ENCODE data around the gene CHRNE.
"Not testable (repeated sequence)": the region's sequence is repeated elsewhere in the genome, so short reads cannot be mapped to it uniquely, and the experiment has no call there.

The CHRNE gene

DNA sequence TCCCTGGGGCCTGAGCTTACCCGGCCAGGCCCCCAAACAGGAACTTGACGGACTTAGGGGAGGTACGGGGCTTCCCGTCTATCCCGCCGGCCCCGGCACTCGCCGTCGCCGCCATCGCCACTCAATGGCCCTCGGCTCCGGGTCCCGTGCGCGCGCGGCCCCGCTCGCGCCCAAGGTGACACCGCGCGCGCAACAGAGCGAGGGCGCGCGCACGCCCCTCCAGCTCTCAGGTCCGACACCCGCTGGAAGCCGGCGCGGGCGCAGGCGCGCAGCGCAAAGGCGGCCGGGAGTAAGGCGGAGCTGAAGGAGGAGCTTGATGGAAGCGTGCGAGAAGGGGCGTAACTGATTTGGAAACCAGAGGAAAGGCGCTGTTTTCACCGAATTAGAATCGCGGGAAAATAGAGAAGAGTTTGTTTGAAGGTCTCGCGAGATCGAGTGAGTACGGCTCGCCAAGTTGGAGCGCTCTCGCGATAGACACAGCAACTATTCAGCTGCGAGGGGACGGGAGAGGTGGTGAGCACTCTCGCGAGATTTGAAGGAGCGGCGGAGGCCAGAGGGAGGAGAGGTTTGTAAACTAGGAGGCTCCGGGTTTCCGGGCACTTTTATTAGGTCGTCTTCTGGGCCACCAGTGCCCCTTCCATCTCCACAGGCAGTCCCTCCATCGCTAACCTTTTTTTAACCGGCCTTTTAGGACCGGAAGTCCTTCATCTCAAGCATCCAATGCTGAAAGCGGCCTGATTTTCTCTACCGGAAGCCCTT lies 37.1 kb upstream of the CHRNE start, which contains the start of the genes RNF167 and SLC25A11:
TSS of gene RNF167 (plus strand) at position 473 of the 759 bp plus-strand sequence. CDS start 642 bp downstream, outside the sequence.
TSS of gene SLC25A11 (minus strand) at position 251 of the 759 bp plus-strand sequence. CDS start at position 115, 136 bp downstream.
- DNase-seq (ENCODE audit: low spot score) = peak; percentile 99

DNA sequence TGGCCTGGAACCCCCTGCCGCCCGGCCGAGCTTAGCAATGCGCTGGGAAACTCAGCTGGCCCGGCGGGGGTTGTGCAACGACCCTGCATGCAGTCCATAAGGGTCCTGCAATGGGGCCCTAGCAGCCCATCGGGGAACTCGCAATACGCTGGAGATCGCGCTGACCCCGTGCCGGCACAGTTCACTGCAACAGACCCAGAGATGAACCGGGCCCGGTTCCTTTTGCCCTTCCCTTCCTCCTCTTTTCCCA lies 36.6 kb upstream of the CHRNE start:
- no peak for DNase-seq (ENCODE audit: low spot score)

DNA sequence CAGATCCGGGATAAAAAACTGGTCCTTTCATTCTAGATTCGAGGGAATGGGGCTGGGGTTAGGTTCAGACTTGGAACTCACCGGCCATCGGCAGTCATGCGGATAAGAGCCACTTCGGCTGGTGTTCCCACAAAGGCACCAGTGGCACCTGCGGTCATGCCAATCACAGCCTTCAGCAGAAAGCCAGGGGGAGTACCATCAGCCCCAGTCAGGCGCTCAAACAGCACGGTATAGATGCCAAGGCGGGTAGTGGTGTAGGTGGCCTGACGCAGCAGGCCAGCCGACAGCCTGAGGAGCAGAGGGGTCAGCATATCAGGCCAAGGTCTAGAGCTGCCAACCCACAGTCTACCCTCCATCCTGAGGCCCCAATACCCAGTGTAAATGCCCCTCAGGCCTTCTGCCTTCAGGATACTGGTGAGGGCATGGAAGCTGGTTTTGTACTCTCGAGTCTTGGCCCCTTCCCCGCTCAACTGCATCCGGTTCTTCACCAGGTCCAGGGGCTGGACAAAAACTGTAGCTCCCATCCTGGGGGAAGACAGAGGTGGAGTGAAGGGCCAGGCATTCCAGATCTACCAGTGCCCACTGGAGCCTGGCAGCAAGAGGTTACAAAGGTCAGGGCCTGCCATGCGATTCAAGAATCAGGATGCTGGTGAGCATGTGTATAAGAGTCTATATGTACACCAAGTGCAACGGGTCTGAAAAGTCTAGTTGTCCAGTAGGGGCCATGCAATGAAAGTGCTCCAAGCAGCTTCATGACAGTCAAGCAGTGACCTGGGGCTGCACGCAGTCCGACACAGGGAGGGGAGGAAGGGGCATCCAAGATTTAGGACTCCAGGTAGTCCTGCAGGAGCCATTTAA lies 36.0 kb upstream of the CHRNE start:
- DNase-seq (ENCODE audit: low spot score) = peak; percentile 21

DNA sequence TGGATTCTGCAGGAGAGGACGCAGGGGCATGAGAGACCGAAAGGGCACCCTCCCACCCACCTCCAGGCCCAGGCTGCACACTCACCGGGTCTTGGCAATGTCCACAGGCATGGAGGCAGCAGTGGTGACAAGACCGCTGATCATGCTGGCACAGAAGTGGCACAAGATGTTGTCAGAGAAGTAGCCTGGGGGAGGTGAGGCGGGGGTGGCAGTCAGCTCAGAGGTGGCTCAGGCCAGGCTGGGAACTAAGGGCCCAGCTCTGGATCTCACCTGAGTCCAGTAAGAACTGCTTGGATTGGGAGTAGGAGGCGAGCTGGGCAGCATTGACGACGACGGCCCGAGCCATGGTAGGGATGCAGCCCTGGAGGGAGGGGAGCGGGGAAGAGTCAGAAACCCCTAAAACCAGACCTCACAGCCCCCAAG lies 35.2 kb upstream of the CHRNE start:
- no peak for DNase-seq (ENCODE audit: low spot score)

DNA sequence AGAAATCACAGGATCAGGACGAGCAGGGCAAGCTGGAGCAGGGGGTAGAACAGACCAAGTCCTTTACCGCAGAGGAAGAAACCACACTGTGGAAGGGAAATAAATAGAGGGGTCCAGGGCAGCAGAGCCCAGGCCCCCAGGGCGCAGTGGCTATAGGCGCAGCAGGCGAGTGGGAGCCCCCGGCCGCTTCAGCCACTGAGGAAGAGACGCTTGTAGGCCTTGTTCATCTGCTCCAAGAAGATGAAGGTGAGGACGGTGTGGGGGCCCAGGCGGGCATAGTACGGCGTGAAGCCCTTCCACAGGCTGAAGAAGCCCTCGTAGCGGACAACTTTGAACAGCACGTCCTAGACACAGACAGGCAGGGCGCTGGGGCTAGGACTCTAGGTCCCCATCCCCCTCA lies 34.7 kb upstream of the CHRNE start:
- DNase-seq (ENCODE audit: low spot score) = no peak

DNA sequence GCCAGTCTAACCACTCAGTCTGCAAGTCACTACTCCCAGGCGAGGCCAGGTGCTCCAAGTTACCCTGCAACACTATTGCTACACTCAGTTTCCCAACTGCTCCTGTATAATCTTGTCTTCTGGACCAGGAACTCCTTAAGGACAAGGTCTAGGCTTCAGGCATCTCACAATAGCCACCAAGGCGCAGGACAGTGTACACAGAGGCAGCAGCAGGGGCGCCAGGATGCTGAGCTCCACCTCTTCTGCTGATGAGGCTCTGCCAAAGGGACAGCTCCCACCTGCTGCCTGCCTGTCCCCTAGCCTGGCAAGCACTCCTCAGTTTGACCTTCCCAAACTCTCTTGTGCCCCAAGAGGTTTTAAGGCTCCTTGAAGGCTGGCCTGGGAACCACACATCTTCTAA lies 33.5 kb upstream of the CHRNE start:
- no peak for DNase-seq (ENCODE audit: low spot score)

DNA sequence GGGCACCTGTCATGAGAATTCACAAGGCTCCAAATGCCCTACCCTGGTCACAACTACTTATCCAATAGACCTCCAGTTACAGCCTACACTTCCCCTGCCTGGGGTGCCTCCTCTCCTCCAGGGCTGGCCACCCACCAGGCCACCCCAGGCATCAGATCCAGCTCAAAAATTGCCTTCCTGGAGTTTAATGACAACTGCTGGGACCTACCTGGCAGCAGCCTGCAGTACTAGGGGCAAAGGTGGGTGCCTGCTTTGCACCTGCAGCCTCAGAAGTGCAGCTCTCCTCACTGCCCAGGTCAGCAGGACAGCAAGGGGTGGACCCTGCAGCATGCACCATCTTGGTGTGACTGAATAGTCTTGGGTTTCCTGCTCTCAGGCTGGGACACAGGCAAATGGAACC lies 32.8 kb upstream of the CHRNE start:
- no peak for DNase-seq (ENCODE audit: low spot score)

DNA sequence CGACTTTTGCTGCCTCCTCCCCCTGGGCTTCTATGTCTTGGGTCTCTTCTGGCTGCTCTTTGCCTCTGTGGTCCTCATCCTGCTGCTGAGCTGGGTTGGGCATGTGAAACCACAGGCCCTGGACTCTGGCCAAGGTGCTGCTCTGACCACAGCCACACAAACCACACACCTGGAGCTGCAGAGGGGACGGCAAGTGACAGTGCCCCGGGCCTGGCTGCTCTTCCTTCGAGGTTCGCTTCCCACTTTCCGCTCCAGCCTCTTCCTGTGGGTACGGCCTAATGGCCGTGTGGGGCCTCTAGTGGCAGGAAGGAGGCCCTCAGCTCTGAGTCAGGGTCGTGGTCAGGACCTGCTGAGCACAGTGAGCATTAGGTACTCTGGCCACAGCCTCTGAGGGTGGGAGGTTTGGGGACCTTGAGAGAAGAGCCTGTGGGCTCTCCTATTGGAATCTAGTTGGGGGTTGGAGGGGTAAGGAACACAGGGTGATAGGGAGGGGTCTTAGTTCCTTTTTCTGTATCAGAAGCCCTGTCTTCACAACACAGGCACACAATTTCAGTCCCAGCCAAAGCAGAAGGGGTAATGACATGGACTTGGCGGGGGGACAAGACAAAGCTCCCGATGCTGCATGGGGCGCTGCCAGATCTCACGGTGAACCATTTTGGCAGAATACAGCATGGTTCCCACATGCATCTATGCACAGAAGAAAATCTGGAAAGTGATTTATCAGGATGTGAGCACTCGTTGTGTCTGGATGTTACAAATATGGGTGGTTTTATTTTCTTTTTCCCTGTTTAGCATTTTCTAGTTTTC lies 31.5 kb upstream of the CHRNE start:
- DNase-seq (ENCODE audit: low spot score) = no peak

DNA sequence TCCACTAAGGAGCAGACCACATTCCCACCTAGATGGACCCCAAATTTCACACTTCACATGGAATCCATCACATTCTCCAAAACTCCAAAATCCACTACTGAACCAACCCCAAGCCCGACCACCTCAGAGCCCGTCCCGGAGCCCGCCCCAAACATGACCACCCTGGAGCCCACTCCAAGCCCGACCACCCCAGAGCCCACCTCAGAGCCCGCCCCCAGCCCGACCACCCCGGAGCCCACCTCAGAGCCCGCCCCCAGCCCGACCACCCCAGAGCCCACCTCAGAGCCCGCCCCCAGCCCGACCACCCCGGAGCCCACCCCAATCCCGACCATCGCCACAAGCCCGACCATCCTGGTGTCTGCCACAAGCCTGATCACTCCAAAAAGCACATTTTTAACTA lies 30.7 kb upstream of the CHRNE start:
- no peak for DNase-seq (ENCODE audit: low spot score)

DNA sequence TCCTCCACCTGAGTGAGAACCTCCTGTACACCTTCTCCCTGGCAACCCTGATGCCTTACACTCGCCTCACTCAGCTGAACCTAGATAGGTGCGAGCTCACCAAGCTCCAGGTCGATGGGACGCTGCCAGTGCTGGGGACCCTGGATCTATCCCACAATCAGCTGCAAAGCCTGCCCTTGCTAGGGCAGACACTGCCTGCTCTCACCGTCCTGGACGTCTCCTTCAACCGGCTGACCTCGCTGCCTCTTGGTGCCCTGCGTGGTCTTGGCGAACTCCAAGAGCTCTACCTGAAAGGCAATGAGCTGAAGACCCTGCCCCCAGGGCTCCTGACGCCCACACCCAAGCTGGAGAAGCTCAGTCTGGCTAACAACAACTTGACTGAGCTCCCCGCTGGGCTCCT lies 29.9 kb upstream of the CHRNE start:
- no peak for DNase-seq (ENCODE audit: low spot score)

DNA sequence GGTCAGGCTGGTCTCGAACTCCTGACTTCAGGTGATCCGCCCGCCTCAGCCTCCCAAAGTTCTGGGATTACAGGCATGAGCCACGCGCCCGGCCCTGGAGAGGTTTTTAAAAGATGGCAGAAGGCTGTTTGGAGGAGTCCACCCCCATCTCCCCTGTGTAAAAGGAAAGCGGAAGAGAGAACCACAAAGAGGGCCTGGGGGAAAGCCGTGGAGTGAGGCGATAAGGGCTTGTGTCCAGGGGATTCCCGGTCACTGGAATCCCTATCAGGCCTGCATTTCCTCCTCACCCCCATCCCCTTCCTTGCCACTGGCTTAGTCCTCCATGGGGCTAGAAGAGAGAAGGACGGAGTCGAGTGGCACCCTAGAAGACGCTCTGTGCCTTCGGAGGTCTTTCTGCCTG lies 29.1 kb upstream of the CHRNE start, which contains the start of gene GP1BA:
TSS of gene GP1BA (plus strand) at position 315 of the 400 bp plus-strand sequence. CDS start 328 bp downstream, outside the sequence.
- DNase-seq (ENCODE audit: low spot score) = no peak

DNA sequence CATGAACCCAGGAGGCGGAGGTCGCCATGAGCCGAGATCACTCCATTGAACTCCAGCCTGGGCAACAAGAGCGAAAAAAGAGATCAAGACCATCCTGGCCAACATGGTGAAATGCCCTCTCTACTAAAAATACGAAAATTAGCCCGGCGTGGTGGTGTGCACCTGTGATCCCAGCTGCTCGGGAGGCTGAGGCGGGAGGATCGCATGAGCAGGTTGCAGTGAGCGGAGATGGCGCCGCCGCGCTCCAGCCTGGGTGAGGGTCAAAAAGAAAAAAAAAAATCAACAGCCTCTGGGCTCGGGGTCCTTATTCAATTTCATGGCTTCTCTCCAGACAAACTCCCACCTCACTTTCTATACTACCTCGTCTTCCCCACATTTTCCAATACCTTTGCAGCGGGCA lies 26.0 kb upstream of the CHRNE start:
- no peak for DNase-seq (ENCODE audit: low spot score)

DNA sequence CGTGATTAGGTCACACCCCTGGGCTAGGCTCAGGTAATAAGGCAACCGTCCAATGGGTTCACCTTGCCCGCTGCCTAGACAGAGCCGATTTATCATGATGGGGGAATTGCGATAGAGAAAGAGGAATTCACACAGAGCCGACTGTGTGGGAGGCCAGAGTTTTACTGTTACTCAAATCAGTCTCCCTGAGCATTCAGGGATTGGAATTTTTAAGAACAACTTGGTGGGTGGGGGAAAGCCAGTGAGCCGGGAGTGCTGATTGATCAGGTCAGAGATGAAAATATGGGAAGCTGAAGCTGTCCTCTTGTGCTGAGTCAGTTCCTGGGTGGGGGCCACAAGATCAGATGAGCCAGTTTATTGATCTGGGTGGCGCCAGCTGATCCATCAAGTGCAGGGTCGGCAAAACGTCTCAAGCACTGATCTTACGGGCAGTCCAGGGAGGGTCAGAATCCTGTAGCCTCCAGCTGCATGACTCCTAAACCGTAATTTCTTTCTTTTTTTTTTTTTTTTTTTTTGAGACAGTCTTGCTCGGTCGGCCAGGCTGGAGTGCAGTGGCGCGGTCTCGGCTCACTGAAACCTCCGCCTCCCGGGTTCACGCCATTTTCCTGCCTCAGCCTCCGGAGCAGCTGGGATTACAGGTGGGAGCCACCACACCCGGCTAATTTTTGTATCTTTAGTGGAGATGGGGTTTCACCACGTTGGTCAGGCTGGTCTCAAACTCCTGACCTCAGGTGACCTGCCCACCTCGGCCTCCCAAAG lies 23.9 kb upstream of the CHRNE start:
- not testable (repeated sequence) for DNase-seq (ENCODE audit: low spot score)

DNA sequence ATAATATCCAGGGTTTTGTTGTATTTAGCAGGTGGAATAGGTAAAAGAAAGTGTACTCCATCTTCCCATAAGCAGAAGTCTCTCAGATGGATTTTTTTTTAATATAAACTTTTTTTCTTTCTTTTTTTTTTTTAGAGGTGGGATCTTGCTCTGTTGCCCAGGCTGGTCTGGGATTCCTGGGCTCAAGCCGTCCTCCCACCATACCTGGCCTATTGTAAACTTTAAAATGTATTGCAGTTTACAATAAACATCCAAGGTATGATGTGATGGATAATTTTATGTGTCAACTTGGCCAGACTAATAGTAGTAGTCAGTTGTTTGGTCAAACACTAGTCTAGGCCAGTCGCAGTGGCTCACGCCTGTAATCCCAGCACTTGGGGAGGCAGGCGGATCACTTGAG lies 18.4 kb upstream of the CHRNE start:
- no peak for DNase-seq (ENCODE audit: low spot score)

DNA sequence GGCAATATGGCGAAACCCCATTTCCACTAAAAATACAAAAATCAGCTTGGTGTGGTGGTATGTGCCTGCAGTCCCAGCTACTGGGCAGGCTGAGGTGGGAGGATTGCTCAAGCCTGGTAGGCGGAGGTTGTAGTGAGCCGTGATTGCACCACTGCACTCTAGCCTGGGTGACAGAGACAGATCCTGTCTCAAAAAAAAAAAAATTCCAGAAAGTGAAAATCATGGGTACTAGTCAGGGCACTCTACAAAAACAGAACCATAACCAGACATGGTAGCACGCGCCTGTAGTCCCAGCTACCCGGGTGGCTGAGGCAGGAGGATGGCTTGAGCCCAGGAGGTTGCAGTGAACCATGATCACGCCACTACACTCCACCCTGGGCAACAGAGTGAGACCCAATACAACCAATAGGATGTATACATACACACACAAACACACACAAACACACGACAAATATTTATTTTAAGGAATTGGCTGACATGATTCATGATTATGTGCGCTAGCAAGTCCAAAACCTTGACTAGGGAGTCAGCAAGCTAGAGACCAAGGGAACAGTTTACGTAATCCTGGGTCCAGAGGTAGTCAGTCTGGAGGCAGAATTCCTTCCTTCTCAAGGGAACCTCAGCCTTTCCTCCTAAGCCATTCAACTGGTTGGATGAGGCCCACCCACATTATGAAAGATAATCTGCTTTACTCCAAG lies 17.6 kb upstream of the CHRNE start:
- no peak for DNase-seq (ENCODE audit: low spot score)

DNA sequence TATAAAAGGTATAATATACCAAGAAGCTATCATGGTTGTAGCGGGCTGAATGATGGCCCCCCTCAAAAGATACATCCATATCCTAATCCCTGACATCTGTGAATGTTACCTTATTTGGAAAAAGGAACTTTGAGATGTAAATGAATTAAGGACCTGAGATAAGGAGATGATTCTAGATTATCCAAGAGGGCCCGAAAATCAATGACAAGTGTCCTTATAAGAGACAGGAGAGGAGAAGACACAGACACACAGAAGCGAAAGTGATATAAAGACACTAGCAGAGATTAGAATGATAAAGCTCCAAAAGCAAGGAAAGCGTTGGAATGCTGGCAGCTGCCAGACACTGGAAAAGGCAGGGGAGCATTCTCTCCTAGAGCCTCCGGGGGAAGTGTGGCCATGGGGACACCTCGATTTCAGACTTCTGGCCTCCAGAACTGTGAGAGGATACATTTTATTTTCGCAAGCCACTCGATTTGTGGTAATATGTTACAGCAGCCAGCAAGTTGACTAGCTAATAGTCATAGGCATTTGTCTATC lies 16.7 kb upstream of the CHRNE start:
- no peak for DNase-seq (ENCODE audit: low spot score)

DNA sequence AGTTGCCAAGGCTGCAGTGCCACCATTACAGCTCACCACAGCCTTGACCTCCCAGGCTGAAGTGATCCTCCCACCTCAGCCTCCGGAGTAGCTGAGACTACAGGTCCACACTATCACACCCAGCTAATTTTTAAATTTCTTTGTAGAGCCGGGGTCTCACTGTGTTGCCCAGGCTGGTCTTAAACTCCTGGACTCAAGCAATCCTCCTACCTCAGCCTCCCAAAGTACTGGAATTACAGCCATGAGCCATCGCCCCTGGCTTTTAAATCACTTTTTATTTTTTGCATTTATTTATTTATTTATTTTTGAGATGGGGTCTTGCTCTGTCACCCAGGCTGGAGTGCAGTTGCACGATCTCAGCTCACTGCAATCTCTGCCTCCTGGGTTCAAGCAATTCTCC lies 11.7 kb upstream of the CHRNE start:
- DNase-seq (ENCODE audit: low spot score) = not testable (repeated sequence)

DNA sequence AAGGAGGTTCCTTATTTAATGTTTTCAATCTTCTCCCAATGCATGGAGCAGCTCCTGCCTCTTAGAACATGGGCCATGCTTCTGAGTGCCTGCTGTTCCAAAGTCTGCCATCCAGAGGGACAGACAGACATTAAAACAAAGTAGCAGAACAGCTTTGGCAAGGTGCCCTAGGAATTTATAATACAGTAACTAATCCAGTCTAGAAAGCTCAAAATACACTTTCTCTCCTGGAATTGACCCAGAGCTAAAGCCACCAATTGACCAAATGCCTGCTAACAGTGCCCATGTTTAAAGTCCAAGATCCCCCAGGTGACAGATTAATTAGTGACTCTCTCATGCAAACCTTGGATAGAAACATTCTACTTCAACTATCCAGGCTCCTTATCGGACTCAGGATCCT lies 11.1 kb upstream of the CHRNE start:
- DNase-seq (ENCODE audit: low spot score) = no peak

DNA sequence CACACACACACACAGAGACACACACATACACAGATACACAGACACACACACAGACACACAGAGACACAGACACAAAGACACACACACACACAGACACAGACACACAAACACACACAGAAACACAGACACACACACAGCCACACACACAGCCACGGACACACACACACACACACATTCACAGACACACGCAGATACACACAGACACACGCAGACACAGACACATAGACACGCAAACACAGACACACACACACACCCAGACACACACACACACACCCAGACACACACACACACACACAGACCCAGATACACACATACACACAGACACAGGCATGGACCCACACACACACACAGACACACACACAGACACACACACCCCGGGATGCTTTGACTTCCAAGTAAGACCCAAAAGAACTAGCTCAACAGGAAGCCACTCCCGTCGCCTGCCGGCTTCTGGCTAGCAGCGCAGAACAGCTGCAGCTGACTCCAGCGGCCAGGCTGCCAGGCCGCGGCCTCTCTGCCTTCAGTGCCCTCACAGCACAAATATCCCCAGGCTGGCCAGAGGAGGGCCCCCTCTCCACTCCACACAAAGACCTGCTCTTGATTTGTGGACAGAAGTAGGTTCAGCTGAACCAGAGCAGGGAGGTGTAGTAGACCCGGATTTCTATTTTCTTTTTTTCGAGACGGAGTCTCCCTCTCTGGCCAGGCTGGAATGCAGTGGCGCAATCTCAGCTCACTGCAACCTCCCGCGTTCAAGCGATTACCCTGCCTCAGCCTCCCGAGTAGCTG lies 6.0 kb upstream of the CHRNE start:
- peak; percentile 71 for DNase-seq (ENCODE audit: low spot score)

DNA sequence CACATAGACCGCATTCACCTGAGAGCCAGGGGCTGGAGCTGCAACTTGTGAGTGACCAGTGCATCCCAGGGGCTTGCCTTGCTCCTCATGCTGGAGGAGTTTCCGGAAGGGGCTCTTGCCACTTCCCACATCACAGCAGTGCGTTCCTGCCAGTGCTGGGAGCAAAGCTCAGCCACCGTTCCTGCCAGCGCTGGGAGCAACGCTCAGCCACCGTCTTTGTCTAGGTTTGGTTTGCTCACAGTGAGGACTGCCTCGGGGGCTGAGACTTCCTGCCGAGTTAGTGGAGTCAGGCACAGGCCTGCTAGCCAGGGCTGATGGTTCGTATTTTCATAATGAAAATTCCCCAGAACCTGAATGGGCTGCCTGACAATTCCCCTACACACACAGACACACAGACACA lies 5.4 kb upstream of the CHRNE start:
- DNase-seq (ENCODE audit: low spot score) = no peak
